PC-3 (cell line): ENCODE results near the gene PHEX. TPM values are rescaled to one million over a fixed set of nuclear protein-coding genes. Genes with fewer than 3 reads are reported as not detected.
A peak's percentile ranks its signal among the peaks of the same experiment; 100 is the strongest.

Experiments used
- ATAC-seq: fragments of 200-7000 bp; cut with Tn5 transposase; 2 replicates; pipeline ENCODE4 v1.9.1; 2020; ENCODE audit warnings: mild to moderate bottlenecking, moderate library complexity
- BruUV-seq: library from RNA; stranded (reverse); fragments of 400-500 nt; replicated peaks from 2 replicates; lab custom pipeline; 2021; lab: Mats Ljungman, UMichigan
- CTCF ChIA-PET: fragments of 300-600 bp; sonication (Branson Sonifier 250); formaldehyde crosslinking; loops from one replicate; lab custom pipeline; 2022; ENCODE audit warnings: antibody characterized with exemption; lab: Charles Lee
- POLR2A ChIA-PET: fragments of 300-600 bp; sonication (Branson Sonifier 250); formaldehyde crosslinking; loops from one replicate; lab custom pipeline; 2022; ENCODE audit warnings: antibody characterized with exemption; ENCODE audit not compliant: unreplicated experiment; lab: Charles Lee
- DNase-seq: peaks from one replicate; pipeline ENCODE4 v3.0.0-alpha.2; 2015
- H2AFZ ChIP-seq: fragments of 300-600 bp; sonication (generic); 2 replicates; pipeline ENCODE4 v1.6.0; 2016; ENCODE audit warnings: antibody characterized with exemption, low read length
- H3F3A ChIP-seq: fragments of 300-600 bp; sonication (generic); one replicate; pipeline ENCODE4 v1.6.0; 2017; ENCODE audit warnings: antibody characterized with exemption, low read length, control low read depth, mild to moderate bottlenecking; ENCODE audit not compliant: unreplicated experiment
- H3K27ac ChIP-seq: fragments of 300-600 bp; sonication (generic); 2 replicates; pipeline ENCODE4 v1.5.1; 2016; ENCODE audit warnings: mild to moderate bottlenecking, low read length
- H3K27me3 ChIP-seq: fragments of 300-600 bp; sonication (generic); 2 replicates; pipeline ENCODE4 v1.6.1; 2016; ENCODE audit warnings: low read length, mixed read lengths
- H3K36me3 ChIP-seq: fragments of 300-600 bp; sonication (generic); 2 replicates; pipeline ENCODE4 v1.6.1; 2016; ENCODE audit warnings: low read depth, mixed run types, low read length, mixed read lengths
- H3K4me1 ChIP-seq: fragments of 300-600 bp; sonication (generic); 2 replicates; pipeline ENCODE4 v1.5.1; 2016; ENCODE audit warnings: low read length; ENCODE audit not compliant: insufficient read depth
- H3K4me2 ChIP-seq: fragments of 300-600 bp; sonication (generic); 2 replicates; pipeline ENCODE4 v1.6.0; 2016; ENCODE audit warnings: low read length
- H3K4me3 ChIP-seq: fragments of 300-600 bp; sonication (generic); 2 replicates; pipeline ENCODE4 v1.5.1; 2016; ENCODE audit warnings: mild to moderate bottlenecking, low read length, mixed read lengths
- H3K79me2 ChIP-seq: fragments of 300-600 bp; sonication (generic); 2 replicates; pipeline ENCODE4 v1.6.1; 2017; ENCODE audit warnings: low read length, mixed read lengths
- H3K9ac ChIP-seq: fragments of 300-600 bp; sonication (generic); 2 replicates; pipeline ENCODE4 v1.6.0; 2016; ENCODE audit warnings: mild to moderate bottlenecking, low read length
- H3K9me2 ChIP-seq: fragments of 300-600 bp; sonication (generic); replicated peaks from 2 replicates; pipeline ENCODE4 v1.6.1; 2016; ENCODE audit warnings: mixed run types, low read length, mixed read lengths
- H3K9me3 ChIP-seq: fragments of 300-600 bp; sonication (generic); 2 replicates; pipeline ENCODE4 v1.6.1; 2016; ENCODE audit warnings: low read length, mixed read lengths
- H4K20me1 ChIP-seq: fragments of 300-600 bp; sonication (generic); 2 replicates; pipeline ENCODE4 v1.6.1; 2016; ENCODE audit warnings: low read length, mixed read lengths
- EZH2 ChIP-seq: fragments of 300-600 bp; sonication (generic); IDR thresholded peaks from one replicate; pipeline ENCODE4 v1.6.1; 2017; ENCODE audit warnings: antibody characterized with exemption, mild to moderate bottlenecking, low read length; ENCODE audit not compliant: unreplicated experiment
- EZH2phosphoT487 ChIP-seq: fragments of 300-600 bp; sonication (generic); IDR thresholded peaks from 2 replicates; pipeline ENCODE4 v1.6.1; 2018; ENCODE audit warnings: mild to moderate bottlenecking, antibody characterized with exemption, low read length, borderline replicate concordance
- intact Hi-C: fragments of 100-400 bp; cut with micrococcal nuclease; formaldehyde crosslinking; loops from 2 replicates; pipeline ENCODE4 v1.9.0; 2023
- total RNA-seq: library from RNA; depleted of rRNA; stranded (reverse); fragments of >200 nt; gene quantifications from 2 replicates; pipeline ENCODE4 v1.2.3, GENCODE V29; 2014
- TF ChIP-seq, protein P1 (sequence below): fragments of 300-600 bp; sonication (generic); conservative IDR thresholded peaks from 2 replicates; pipeline ENCODE4 v1.5.1; 2017; ENCODE audit warnings: antibody characterized with exemption, low read depth, mild to moderate bottlenecking, low read length

PHEX gene
- total RNA-seq, 1 experiment from 2014 or later: 0.62 TPM

DNA sequence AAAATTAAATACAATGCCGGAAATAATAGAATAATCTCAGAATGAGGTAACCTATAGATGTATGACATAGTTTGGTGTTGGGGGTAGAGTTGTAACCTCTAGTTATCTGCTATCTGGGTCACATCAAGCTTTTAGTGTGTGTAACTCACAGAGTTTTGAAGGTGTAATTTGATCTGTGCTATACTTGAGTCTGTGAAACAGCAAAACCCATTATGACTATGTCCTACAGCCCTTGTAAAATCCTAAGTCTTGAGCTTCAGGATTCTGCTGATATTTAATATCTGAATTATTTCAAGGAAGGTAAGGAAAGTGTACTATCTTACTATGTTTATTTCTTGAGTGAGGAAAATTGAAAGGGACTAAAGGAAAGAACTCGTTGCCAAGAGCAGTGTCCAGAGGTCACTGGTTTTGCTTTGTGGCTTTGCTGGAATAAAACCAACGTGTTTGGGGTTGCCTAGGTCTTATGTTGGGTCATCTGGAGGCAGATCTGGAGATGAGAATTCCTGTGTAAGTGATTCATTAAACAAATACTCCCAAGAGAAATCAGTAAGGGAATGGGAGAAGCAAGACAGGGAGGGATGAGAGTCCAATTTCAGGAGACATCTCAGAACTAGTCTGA is 132.8 kb downstream of the PHEX start:
- TF ChIP-seq, protein P1, sequence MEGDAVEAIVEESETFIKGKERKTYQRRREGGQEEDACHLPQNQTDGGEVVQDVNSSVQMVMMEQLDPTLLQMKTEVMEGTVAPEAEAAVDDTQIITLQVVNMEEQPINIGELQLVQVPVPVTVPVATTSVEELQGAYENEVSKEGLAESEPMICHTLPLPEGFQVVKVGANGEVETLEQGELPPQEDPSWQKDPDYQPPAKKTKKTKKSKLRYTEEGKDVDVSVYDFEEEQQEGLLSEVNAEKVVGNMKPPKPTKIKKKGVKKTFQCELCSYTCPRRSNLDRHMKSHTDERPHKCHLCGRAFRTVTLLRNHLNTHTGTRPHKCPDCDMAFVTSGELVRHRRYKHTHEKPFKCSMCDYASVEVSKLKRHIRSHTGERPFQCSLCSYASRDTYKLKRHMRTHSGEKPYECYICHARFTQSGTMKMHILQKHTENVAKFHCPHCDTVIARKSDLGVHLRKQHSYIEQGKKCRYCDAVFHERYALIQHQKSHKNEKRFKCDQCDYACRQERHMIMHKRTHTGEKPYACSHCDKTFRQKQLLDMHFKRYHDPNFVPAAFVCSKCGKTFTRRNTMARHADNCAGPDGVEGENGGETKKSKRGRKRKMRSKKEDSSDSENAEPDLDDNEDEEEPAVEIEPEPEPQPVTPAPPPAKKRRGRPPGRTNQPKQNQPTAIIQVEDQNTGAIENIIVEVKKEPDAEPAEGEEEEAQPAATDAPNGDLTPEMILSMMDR: no peak
- TF ChIP-seq EZH2 (no peak), EZH2phosphoT487 (no peak)
- no peaks in the 10 kb centered on the region for H4K20me1 ChIP-seq
- peak overlapping the region; percentile 64 for H3K4me2 ChIP-seq
- ATAC-seq (peak; percentile 79), DNase-seq (peak; percentile 56)
- H2AFZ ChIP-seq: no peak overlapping the region
- CTCF ChIA-PET: no interaction called here
- H3K9me3 ChIP-seq: no peaks in the 10 kb centered on the region
- no peak overlapping the region for H3K4me3 ChIP-seq
- no peaks in the 10 kb centered on the region for H3K36me3 ChIP-seq
- H3K27me3 ChIP-seq: no peaks in the 10 kb centered on the region
- peaks cover 23% of the 10 kb centered on the region for H3K4me1 ChIP-seq
- peak overlapping the region; percentile 58 for H3K27ac ChIP-seq
- POLR2A ChIA-PET: interaction anchor here (0.5 to 0.7 kb wide), 2 partner anchors 29 to 955 kb away, joined by 3 to 5 read pairs; no protein-coding TSS in a partner anchor
- peaks cover 3% of the 10 kb centered on the region for H3F3A ChIP-seq
- no peaks in the 10 kb centered on the region for H3K9me2 ChIP-seq
- no peak overlapping the region for H3K9ac ChIP-seq
- intact Hi-C loops: no loop called here
- H3K79me2 ChIP-seq: no peaks in the 10 kb centered on the region
- BruUV-seq: no TSS peak

DNA sequence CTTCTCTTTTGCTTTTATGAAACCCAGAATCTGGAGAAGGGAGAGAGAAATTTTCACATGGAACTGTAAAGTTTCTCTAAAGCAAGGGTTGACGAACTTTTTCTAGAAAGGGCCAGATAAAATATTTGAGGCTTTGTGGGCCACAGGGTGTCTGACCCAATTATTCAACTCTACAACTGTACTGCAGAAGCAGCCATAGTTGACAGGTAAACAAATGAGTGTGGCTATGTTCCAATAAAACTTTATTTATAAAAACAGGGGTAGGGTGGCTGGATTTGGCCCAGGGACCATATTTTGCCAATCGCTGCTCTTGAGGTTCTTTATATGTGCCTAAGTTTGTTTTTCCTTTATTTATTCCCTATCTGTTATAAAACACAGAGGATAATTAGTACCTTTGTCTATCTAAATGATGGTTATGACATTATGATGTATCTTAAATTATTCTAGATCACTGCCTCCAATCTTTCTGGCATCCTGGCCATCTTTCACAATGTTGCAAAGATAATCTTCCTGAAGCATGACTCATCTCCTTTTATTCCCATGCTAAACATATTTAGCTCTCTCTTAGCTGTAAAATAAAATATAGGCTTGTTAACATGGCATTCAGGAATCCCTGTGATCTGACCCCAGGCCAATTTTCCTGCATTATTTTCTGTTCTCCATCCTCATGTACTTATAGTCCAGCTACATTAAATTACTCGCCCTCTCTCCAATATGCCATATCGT is 133.8 kb downstream of the PHEX start:
- Histone ChIP-seq H3K27me3 (no peaks in the 10 kb centered on the region), H3K9me2 (no peaks in the 10 kb centered on the region), H3K79me2 (no peaks in the 10 kb centered on the region), H3K4me3 (no peak overlapping the region), H3K4me2 (peak overlapping the region; percentile 64), H3K9me3 (no peaks in the 10 kb centered on the region), H3K27ac (peak overlapping the region; percentile 58), H3F3A (peaks cover 3% of the 10 kb centered on the region), H3K36me3 (no peaks in the 10 kb centered on the region), H2AFZ (no peak overlapping the region), H4K20me1 (no peaks in the 10 kb centered on the region), H3K9ac (no peak overlapping the region), H3K4me1 (peaks cover 23% of the 10 kb centered on the region)
- BruUV-seq: no TSS peak
- intact Hi-C loops: no loop called here
- no peak for TF ChIP-seq EZH2phosphoT487
- no peak for TF ChIP-seq EZH2
- TF ChIP-seq, protein P1: no peak
- POLR2A ChIA-PET: interaction anchor here (0.7 kb wide), 1 partner anchor 30 kb away, joined by 5 read pairs; no protein-coding TSS in a partner anchor
- ATAC-seq (peak; percentile 58), DNase-seq (peak; percentile 56)
- CTCF ChIA-PET: no interaction called here
